Mesenchymal stem cell (in vitro differentiated cells and primary cell): ENCODE measurements around the gene NR2F1.

ENCODE experiments used
- DNase-seq: peaks from one replicate; pipeline ENCODE4 v3.0.0-alpha.2; 2013
- H2AFZ ChIP-seq: one replicate; pipeline ENCODE4 v1.6.1; 2013; ENCODE audit warnings: low read depth, mild to moderate bottlenecking, control low read depth, inconsistent platforms, low read length, moderate library complexity
- H2AK5ac ChIP-seq: 2 replicates; pipeline ENCODE4 v1.6.1; 2013; ENCODE audit warnings: low read length, moderate library complexity, mild to moderate bottlenecking, inconsistent platforms; ENCODE audit not compliant: severe bottlenecking
- H2BK120ac ChIP-seq: one replicate; pipeline ENCODE4 v1.6.1; 2013; ENCODE audit warnings: low read depth, mild to moderate bottlenecking, inconsistent platforms, low read length, moderate library complexity
- H2BK12ac ChIP-seq, 2 experiments: one replicate each; pipeline ENCODE4 v1.6.1; 2013; ENCODE audit warnings: inconsistent platforms in 2 of 2, low read length in 2 of 2, mild to moderate bottlenecking in 2 of 2, moderate library complexity in 2 of 2, control low read depth in 1 of 2
- H2BK15ac ChIP-seq: one replicate; pipeline ENCODE4 v1.6.1; 2013; ENCODE audit warnings: mild to moderate bottlenecking, low read depth, inconsistent platforms; ENCODE audit not compliant: poor library complexity, severe bottlenecking
- H2BK5ac ChIP-seq: 2 replicates; pipeline ENCODE4 v1.6.1; 2013; ENCODE audit warnings: low read depth, mild to moderate bottlenecking, low read length, control low read depth, inconsistent platforms; ENCODE audit not compliant: poor library complexity, severe bottlenecking
- H3K14ac ChIP-seq, 2 experiments: one replicate each; pipeline ENCODE4 v1.6.1; 2013; ENCODE audit warnings: inconsistent platforms in 2 of 2, low read length in 2 of 2, control low read depth in 1 of 2, mild to moderate bottlenecking in 1 of 2, moderate library complexity in 1 of 2
- H3K18ac ChIP-seq, 2 experiments: one replicate each; pipeline ENCODE4 v1.6.1; 2013; ENCODE audit warnings: inconsistent platforms in 2 of 2, low read length in 2 of 2, control low read depth in 1 of 2, low read depth in 1 of 2, mild to moderate bottlenecking in 1 of 2
- H3K23ac ChIP-seq, 2 experiments: one replicate each; pipeline ENCODE4 v1.6.1; 2013; ENCODE audit warnings: inconsistent platforms in 2 of 2, low read length in 2 of 2, mild to moderate bottlenecking in 2 of 2, moderate library complexity in 2 of 2, control low read depth in 1 of 2
- H3K27ac ChIP-seq: 2 replicates; pipeline ENCODE4 v1.5.1; 2013; ENCODE audit warnings: mild to moderate bottlenecking, moderate library complexity, low read length, control low read depth, inconsistent platforms; ENCODE audit not compliant: poor library complexity, severe bottlenecking
- H3K27me3 ChIP-seq, 2 experiments: 2 replicates each; pipeline versions ENCODE4 v1.6.1 to v1.7.0; 2013; ENCODE audit warnings: low read length in 2 of 2, mild to moderate bottlenecking in 2 of 2, moderate library complexity in 2 of 2, control low read depth in 1 of 2, inconsistent platforms in 1 of 2; ENCODE audit not compliant: control insufficient read depth in 1 of 2, insufficient read depth in 1 of 2
- H3K36me3 ChIP-seq, 2 experiments: 2 replicates each; pipeline versions ENCODE4 v1.6.1 to v1.7.0; 2013; ENCODE audit warnings: low read length in 2 of 2, control low read depth in 1 of 2, inconsistent platforms in 1 of 2, low read depth in 1 of 2, mild to moderate bottlenecking in 1 of 2; ENCODE audit not compliant: insufficient read depth in 2 of 2, control insufficient read depth in 1 of 2
- H3K4ac ChIP-seq, 2 experiments: one replicate each; pipeline ENCODE4 v1.6.1; 2013; ENCODE audit warnings: inconsistent platforms in 2 of 2, low read length in 2 of 2, mild to moderate bottlenecking in 2 of 2, moderate library complexity in 2 of 2, control low read depth in 1 of 2, low read depth in 1 of 2
- H3K4me1 ChIP-seq: 2 replicates; pipeline ENCODE4 v1.6.1; 2013; ENCODE audit warnings: low read depth, low read length, control low read depth; ENCODE audit not compliant: control insufficient read depth, insufficient read depth
- H3K4me2 ChIP-seq: 2 replicates; pipeline ENCODE4 v1.6.1; 2013; ENCODE audit warnings: low read length, mild to moderate bottlenecking, inconsistent platforms; ENCODE audit not compliant: poor library complexity, severe bottlenecking
- H3K4me3 ChIP-seq, 2 experiments: 2 replicates each; pipeline versions ENCODE4 v1.5.1 to v1.7.0; 2013; ENCODE audit warnings: low read length in 2 of 2, mild to moderate bottlenecking in 2 of 2, control low read depth in 1 of 2, low read depth in 1 of 2; ENCODE audit not compliant: insufficient read depth in 1 of 2
- H3K79me1 ChIP-seq: replicated peaks from 2 replicates; pipeline ENCODE4 v1.6.1; 2013; ENCODE audit warnings: mild to moderate bottlenecking, control low read depth, low read length, inconsistent platforms; ENCODE audit not compliant: poor library complexity, severe bottlenecking
- H3K9ac ChIP-seq: 2 replicates; pipeline ENCODE4 v1.7.0; 2013; ENCODE audit warnings: mild to moderate bottlenecking, low read length, moderate library complexity
- H3K9me3 ChIP-seq: 2 replicates; pipeline ENCODE4 v1.7.0; 2013; ENCODE audit warnings: mild to moderate bottlenecking, low read length; ENCODE audit not compliant: control insufficient read depth
- H4K8ac ChIP-seq: one replicate; pipeline ENCODE4 v1.6.1; 2013; ENCODE audit warnings: inconsistent platforms, mild to moderate bottlenecking, low read length, moderate library complexity
- H4K91ac ChIP-seq: one replicate; pipeline ENCODE4 v1.6.1; 2013; ENCODE audit warnings: mild to moderate bottlenecking, low read length, inconsistent platforms
- WGBS: methylation state at CpG from one replicate; pipeline ENCODE4 v1.1.7; 2013; ENCODE audit warnings: mixed read lengths; 5-methylcytosine and 5-hydroxymethylcytosine counted together

NR2F1 gene

GRCh38 chr5:93589829-93590215 is 6.8 kb downstream of the NR2F1 start:
- Histone ChIP-seq H3K4me2 (peak overlapping the region; percentile 54), H2BK5ac (no peak overlapping the region), H3K9me3 (no peaks in the 10 kb centered on the region), H2AK5ac (no peak overlapping the region), H3K9ac (no peak overlapping the region), H3K36me3 (peaks cover 2 to 12% of the 10 kb centered on the region in 2 experiments), H3K18ac (no peak overlapping the region), H2BK15ac (no peak overlapping the region), H3K4ac (no peak overlapping the region), H3K4me3 (no peak overlapping the region), H3K23ac (no peak overlapping the region), H3K14ac (no peak overlapping the region), H2AFZ (no peak overlapping the region), H3K79me1 (no peaks in the 10 kb centered on the region), H3K4me1 (peaks cover 17% of the 10 kb centered on the region), H4K91ac (no peak overlapping the region), H3K27me3 (peaks cover 0 to 29% of the 10 kb centered on the region in 2 experiments), H3K27ac (no peak overlapping the region), H2BK12ac (no peak overlapping the region), H4K8ac (no peak overlapping the region), H2BK120ac (no peak overlapping the region)
- WGBS, result 68% methylated on average over 2 of the region's 2 CpGs
- DNase-seq, result peak; percentile 40

- DNase-seq, result peak; percentile 5
- Histone ChIP-seq H3K18ac (no peak overlapping the region), H2BK5ac (no peak overlapping the region), H2AK5ac (no peak overlapping the region), H3K14ac (no peak overlapping the region), H3K9me3 (no peaks in the 10 kb centered on the region), H3K27me3 (peaks cover 0 to 36% of the 10 kb centered on the region in 2 experiments), H3K4me3 (no peak overlapping the region), H3K4me1 (peaks cover 14% of the 10 kb centered on the region), H2AFZ (no peak overlapping the region), H3K27ac (no peak overlapping the region), H2BK120ac (no peak overlapping the region), H3K23ac (no peak overlapping the region), H4K8ac (no peak overlapping the region), H3K4ac (no peak overlapping the region), H3K9ac (no peak overlapping the region), H3K36me3 (peaks cover 2 to 18% of the 10 kb centered on the region in 2 experiments), H2BK12ac (no peak overlapping the region), H3K79me1 (no peaks in the 10 kb centered on the region), H2BK15ac (no peak overlapping the region), H4K91ac (no peak overlapping the region), H3K4me2 (no peak overlapping the region)
- WGBS, result 80% methylated on average over 3 of the region's 3 CpGs
Measured at GRCh38 chr5:93590493-93590892, 7.5 kb downstream of the NR2F1 start.

GRCh38 chr5:93591323-93591945 is 8.4 kb downstream of the NR2F1 start:
- peaks cover 2 to 21% of the 10 kb centered on the region in 2 experiments for H3K36me3 ChIP-seq
- peak overlapping the region in 1 of 2 experiments; percentile 37 for H3K4ac ChIP-seq
- DNase-seq, result no peak
- no peak overlapping the region for H3K9ac ChIP-seq
- no peak overlapping the region for H4K8ac ChIP-seq
- peaks cover 0 to 39% of the 10 kb centered on the region in 2 experiments for H3K27me3 ChIP-seq
- H3K4me1 ChIP-seq, result peaks cover 12% of the 10 kb centered on the region
- H3K23ac ChIP-seq, result no peak overlapping the region
- no peaks in the 10 kb centered on the region for H3K9me3 ChIP-seq
- peak overlapping the region in 1 of 2 experiments; percentile 40 for H2BK12ac ChIP-seq
- H2BK5ac ChIP-seq, result no peak overlapping the region
- H3K27ac ChIP-seq, result no peak overlapping the region
- H4K91ac ChIP-seq, result no peak overlapping the region
- no peak overlapping the region for H2BK120ac ChIP-seq
- no peak overlapping the region for H3K4me2 ChIP-seq
- H2BK15ac ChIP-seq, result no peak overlapping the region
- H2AFZ ChIP-seq, result no peak overlapping the region
- H3K4me3 ChIP-seq, result no peak overlapping the region
- 90% methylated on average over 4 of the region's 4 CpGs for WGBS
- H3K14ac ChIP-seq, result peak overlapping the region in 1 of 2 experiments; percentile 76
- H3K18ac ChIP-seq, result no peak overlapping the region
- H2AK5ac ChIP-seq, result no peak overlapping the region
- H3K79me1 ChIP-seq, result no peaks in the 10 kb centered on the region

GRCh38 chr5:93592883-93593282 is 9.9 kb downstream of the NR2F1 start:
- no peak overlapping the region for H4K91ac ChIP-seq
- no peak for DNase-seq
- no peak overlapping the region for H3K18ac ChIP-seq
- H2AK5ac ChIP-seq, result no peak overlapping the region
- H3K9me3 ChIP-seq, result no peaks in the 10 kb centered on the region
- H3K4me3 ChIP-seq, result no peak overlapping the region
- no peak overlapping the region for H3K4ac ChIP-seq
- WGBS, result 88% methylated on average over 5 of the region's 5 CpGs
- H3K27ac ChIP-seq, result no peak overlapping the region
- no peak overlapping the region for H2BK120ac ChIP-seq
- H2AFZ ChIP-seq, result no peak overlapping the region
- H3K36me3 ChIP-seq, result peaks cover 2 to 21% of the 10 kb centered on the region in 2 experiments
- H3K9ac ChIP-seq, result no peak overlapping the region
- H3K79me1 ChIP-seq, result no peaks in the 10 kb centered on the region
- H4K8ac ChIP-seq, result no peak overlapping the region
- peaks cover 11% of the 10 kb centered on the region for H3K4me1 ChIP-seq
- H2BK15ac ChIP-seq, result no peak overlapping the region
- H3K4me2 ChIP-seq, result no peak overlapping the region
- no peak overlapping the region for H3K23ac ChIP-seq
- H2BK5ac ChIP-seq, result no peak overlapping the region
- peaks cover 7 to 45% of the 10 kb centered on the region in 2 experiments for H3K27me3 ChIP-seq
- no peak overlapping the region for H2BK12ac ChIP-seq
- no peak overlapping the region for H3K14ac ChIP-seq
